ENCODE measurements around the gene GCKR.

GCKR gene

GRCh38 chr2:27544143-27544821, 47.6 kb downstream of the GCKR start:
- no peak for TF ChIP-seq SIN3A (IDR thresholded peaks at IDR 0.05; ENCODE audit: borderline replicate concordance, insufficient read depth, low read length)
- no peak for TF ChIP-seq POLR2AphosphoS5 (IDR thresholded peaks at IDR 0.05; ENCODE audit: low read depth, low read length)
- TF ChIP-seq FOXP2 (optimal IDR thresholded peaks at IDR 0.05; ENCODE audit: borderline replicate concordance, extremely low read depth, extremely low read length, insufficient read depth) = no peak
- no peak for TF ChIP-seq TAF1 (IDR thresholded peaks at IDR 0.05; ENCODE audit: borderline replicate concordance, insufficient read depth, low read length)
- no peak for TF ChIP-seq REST (IDR thresholded peaks at IDR 0.05; ENCODE audit: insufficient read depth in 1 of 2, low read depth in 2 of 2, low read length in 2 of 2)

DNA sequence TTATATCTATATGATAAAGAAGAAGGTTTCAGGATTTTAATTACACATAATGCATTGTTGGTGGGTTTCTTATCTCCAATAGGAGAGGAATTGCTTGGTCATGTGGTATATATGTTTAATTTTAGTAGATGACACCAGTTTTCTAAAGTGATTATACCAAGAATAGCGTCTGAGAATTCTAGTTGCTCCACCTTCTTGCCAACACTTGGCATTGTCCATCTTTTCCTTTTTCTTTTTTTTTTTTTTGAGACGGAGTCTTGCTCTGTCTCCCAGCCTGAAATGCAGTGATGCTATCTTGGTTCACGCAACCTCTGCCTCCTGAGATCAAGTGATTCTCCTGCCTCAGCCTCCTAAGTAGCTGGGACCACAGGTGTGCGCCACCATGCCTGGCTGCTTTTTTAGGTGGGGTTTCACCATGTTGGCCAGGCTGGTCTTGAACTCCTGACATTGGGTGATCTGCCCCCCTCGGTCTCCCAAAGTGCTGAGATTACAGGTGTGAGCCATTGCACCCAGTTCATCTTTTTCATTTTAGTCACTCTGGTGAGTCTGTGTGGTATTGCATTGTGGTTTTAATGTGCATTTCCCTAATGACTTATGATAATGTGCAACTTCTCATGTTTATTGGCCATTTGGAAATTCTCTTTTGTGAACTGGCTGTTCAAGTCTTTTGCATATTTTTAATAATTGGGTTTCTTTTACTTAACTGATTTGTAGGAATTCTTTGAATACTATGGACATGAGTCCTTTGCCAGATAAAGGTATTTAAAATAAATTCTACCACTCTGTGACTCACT, 48.9 kb downstream of the GCKR start:
- TF ChIP-seq REST (IDR thresholded peaks at IDR 0.05; ENCODE audit: insufficient read depth in 1 of 2, low read depth in 2 of 2, low read length in 2 of 2) (no peak), FOXP2 (optimal IDR thresholded peaks at IDR 0.05; ENCODE audit: borderline replicate concordance, extremely low read depth, extremely low read length, insufficient read depth) (no peak), TAF1 (IDR thresholded peaks at IDR 0.05; ENCODE audit: borderline replicate concordance, insufficient read depth, low read length) (no peak), POLR2AphosphoS5 (IDR thresholded peaks at IDR 0.05; ENCODE audit: low read depth, low read length) (no peak), SIN3A (IDR thresholded peaks at IDR 0.05; ENCODE audit: borderline replicate concordance, insufficient read depth, low read length) (no peak)

DNA sequence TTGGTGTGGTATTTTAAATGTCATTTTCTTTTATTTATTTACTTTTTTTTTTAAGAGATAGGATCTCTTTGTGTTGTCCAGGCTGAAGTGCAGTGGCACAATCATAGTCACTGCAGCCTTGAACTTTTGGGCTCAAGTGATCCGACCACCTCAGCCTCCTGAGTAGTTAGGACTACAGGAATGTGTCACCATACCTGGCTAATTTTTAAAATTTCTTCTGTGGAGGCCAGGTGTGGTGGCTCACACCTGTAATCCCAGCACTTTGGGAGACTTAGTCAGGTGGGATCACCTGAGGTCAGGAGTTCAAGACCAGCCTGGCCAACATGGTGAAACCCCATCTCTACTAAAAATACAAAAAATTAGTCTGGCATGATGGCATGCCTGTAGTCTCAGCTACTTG, 52.7 kb downstream of the GCKR start:
- TF ChIP-seq POLR2AphosphoS5 (IDR thresholded peaks at IDR 0.05; ENCODE audit: low read depth, low read length) (no peak), SIN3A (IDR thresholded peaks at IDR 0.05; ENCODE audit: borderline replicate concordance, insufficient read depth, low read length) (no peak), FOXP2 (optimal IDR thresholded peaks at IDR 0.05; ENCODE audit: borderline replicate concordance, extremely low read depth, extremely low read length, insufficient read depth) (no peak), TAF1 (IDR thresholded peaks at IDR 0.05; ENCODE audit: borderline replicate concordance, insufficient read depth, low read length) (no peak), REST (IDR thresholded peaks at IDR 0.05; ENCODE audit: insufficient read depth in 1 of 2, low read depth in 2 of 2, low read length in 2 of 2) (no peak)

- no peak for TF ChIP-seq POLR2AphosphoS5 (IDR thresholded peaks at IDR 0.05; ENCODE audit: low read depth, low read length)
- no peak for TF ChIP-seq FOXP2 (optimal IDR thresholded peaks at IDR 0.05; ENCODE audit: borderline replicate concordance, extremely low read depth, extremely low read length, insufficient read depth)
- no peak for TF ChIP-seq SIN3A (IDR thresholded peaks at IDR 0.05; ENCODE audit: borderline replicate concordance, insufficient read depth, low read length)
- TF ChIP-seq REST (IDR thresholded peaks at IDR 0.05; ENCODE audit: insufficient read depth in 1 of 2, low read depth in 2 of 2, low read length in 2 of 2) = no peak
Observed at GRCh38 chr2:27551514-27551913, 54.9 kb downstream of the GCKR start.

Measured in PFSK-1 (cell line).